Neural crest cell (in vitro differentiated cells): ENCODE measurements around the gene MATR3. TPM values are rescaled to one million over a fixed set of nuclear protein-coding genes. Genes with fewer than 3 reads are reported as not detected.

Source experiments
- DNase-seq: peaks from one replicate; pipeline ENCODE4 v3.0.0; 2021; ENCODE audit warnings: low read depth, mixed read lengths, low spot score
- H3K27ac Mint-ChIP-seq: one replicate; pipeline ENCODE4 v1.8.0; 2021; ENCODE audit warnings: mild to moderate bottlenecking, mixed read lengths; ENCODE audit not compliant: unreplicated experiment
- H3K27me3 Mint-ChIP-seq: 2 replicates; pipeline ENCODE4 v1.8.0; 2021; ENCODE audit warnings: low read depth, mild to moderate bottlenecking, mixed read lengths
- H3K36me3 Mint-ChIP-seq: 2 replicates; pipeline ENCODE4 v1.8.0; 2021; ENCODE audit warnings: low read depth, mild to moderate bottlenecking, mixed read lengths
- H3K4me1 Mint-ChIP-seq: 2 replicates; pipeline ENCODE4 v1.8.0; 2021; ENCODE audit warnings: mixed read lengths
- H3K4me3 Mint-ChIP-seq: one replicate; pipeline ENCODE4 v1.8.0; 2021; ENCODE audit warnings: mild to moderate bottlenecking, mixed read lengths
- H3K9me3 Mint-ChIP-seq: 2 replicates; pipeline ENCODE4 v1.8.0; 2021; ENCODE audit warnings: mixed read lengths
- CTCF ChIP-seq: fragments of 200-600 bp; sonication (generic); conservative IDR thresholded peaks from 2 replicates; pipeline ENCODE4 v1.5.0; 2021; ENCODE audit warnings: antibody characterized with exemption, mild to moderate bottlenecking
- total RNA-seq: library from RNA; stranded (reverse); gene quantifications from 2 replicates; pipeline ENCODE4 v1.2.1, GENCODE V29; 2021

Gene MATR3
- total RNA-seq, 1 donor from 2014 or later: 329 TPM

- no peak overlapping the region for H3K27ac Mint-ChIP-seq
- no peaks in the 10 kb centered on the region for H3K36me3 Mint-ChIP-seq
These were observed 68.4 kb downstream of the MATR3 start for GRCh38 chr5:139361835-139362429.

GRCh38 chr5:139363937-139364336, 70.4 kb downstream of the MATR3 start:
- no peak overlapping the region for H3K27ac Mint-ChIP-seq
- no peaks in the 10 kb centered on the region for H3K27me3 Mint-ChIP-seq
- H3K36me3 Mint-ChIP-seq: peaks cover 2% of the 10 kb centered on the region
- DNase-seq: no peak
- no peaks in the 10 kb centered on the region for H3K4me1 Mint-ChIP-seq
- no peak overlapping the region for H3K4me3 Mint-ChIP-seq
- no peak for TF ChIP-seq CTCF
- no peaks in the 10 kb centered on the region for H3K9me3 Mint-ChIP-seq

More at GRCh38 chr5:139361835-139362429, 68.4 kb downstream of the MATR3 start:
- H3K27me3 Mint-ChIP-seq: no peaks in the 10 kb centered on the region
- H3K4me1 Mint-ChIP-seq: no peaks in the 10 kb centered on the region
- no peaks in the 10 kb centered on the region for H3K9me3 Mint-ChIP-seq
- H3K4me3 Mint-ChIP-seq: no peak overlapping the region
- DNase-seq: no peak
- TF ChIP-seq CTCF: no peak

- no peaks in the 10 kb centered on the region for H3K4me1 Mint-ChIP-seq
- no peak for TF ChIP-seq CTCF
- DNase-seq: no peak
- no peak overlapping the region for H3K27ac Mint-ChIP-seq
- H3K36me3 Mint-ChIP-seq: peaks cover 2% of the 10 kb centered on the region
- H3K27me3 Mint-ChIP-seq: no peaks in the 10 kb centered on the region
- no peak overlapping the region for H3K4me3 Mint-ChIP-seq
- H3K9me3 Mint-ChIP-seq: no peaks in the 10 kb centered on the region
These were observed 70.9 kb downstream of the MATR3 start for GRCh38 chr5:139364466-139364865.

GRCh38 chr5:139368613-139369012, 75.1 kb downstream of the MATR3 start:
- no peak for TF ChIP-seq CTCF
- no peak for DNase-seq
- Mint-ChIP-seq H3K4me1 (no peaks in the 10 kb centered on the region), H3K36me3 (peaks cover 5% of the 10 kb centered on the region), H3K27ac (no peak overlapping the region), H3K9me3 (no peaks in the 10 kb centered on the region), H3K27me3 (no peaks in the 10 kb centered on the region), H3K4me3 (no peak overlapping the region)

- Mint-ChIP-seq H3K36me3 (peaks cover 9% of the 10 kb centered on the region), H3K4me3 (no peak overlapping the region), H3K9me3 (no peaks in the 10 kb centered on the region), H3K27ac (no peak overlapping the region), H3K27me3 (no peaks in the 10 kb centered on the region), H3K4me1 (no peaks in the 10 kb centered on the region)
- TF ChIP-seq CTCF: no peak
- DNase-seq: no peak
These were observed 75.6 kb downstream of the MATR3 start for GRCh38 chr5:139369181-139369580.
